Activated CD8-positive, alpha-beta T cell treated with anti-CD3 and anti-CD28 coated beads for 36 hours (primary cell): Measurements from ENCODE around the gene GALNT12. TPM values are rescaled to one million over a fixed set of nuclear protein-coding genes. Genes with fewer than 3 reads are reported as not detected.

Source experiments
- ATAC-seq: fragments of 200-7000 bp; cut with Tn5 transposase; one replicate; pipeline ENCODE4 v1.10.0; 2021; ENCODE audit warnings: mild to moderate bottlenecking, moderate library complexity
- CTCF ChIA-PET: fragments of 350-600 bp; sonication (Branson Sonifier 250); formaldehyde crosslinking; loops from one replicate; lab custom pipeline; 2021; ENCODE audit warnings: antibody characterized with exemption; lab: Charles Lee
- POLR2A ChIA-PET: fragments of 350-600 bp; sonication (Branson Sonifier 250); formaldehyde crosslinking; loops from one replicate; lab custom pipeline; 2021; ENCODE audit warnings: antibody characterized with exemption; lab: Charles Lee
- DNase-seq: peaks from one replicate; pipeline ENCODE4 v3.0.0-alpha.2; 2020
- H3K27ac Mint-ChIP-seq: one replicate; pipeline ENCODE4 v1.8.0; 2021; ENCODE audit warnings: mild to moderate bottlenecking, mixed read lengths
- H3K27me3 Mint-ChIP-seq: one replicate; pipeline ENCODE4 v1.8.0; 2021; ENCODE audit warnings: mixed read lengths
- H3K36me3 Mint-ChIP-seq: one replicate; pipeline ENCODE4 v1.8.0; 2021; ENCODE audit warnings: low read depth, mixed read lengths
- H3K4me1 Mint-ChIP-seq: one replicate; pipeline ENCODE4 v1.8.0; 2021; ENCODE audit warnings: low read depth, mixed read lengths
- H3K4me3 Mint-ChIP-seq: one replicate; pipeline ENCODE4 v1.8.0; 2021; ENCODE audit warnings: mild to moderate bottlenecking, moderate library complexity, mixed read lengths
- H3K9me3 Mint-ChIP-seq: one replicate; pipeline ENCODE4 v1.8.0; 2021; ENCODE audit warnings: mixed read lengths
- CTCF ChIP-seq: fragments of 200-600 bp; IDR thresholded peaks from one replicate; pipeline ENCODE4 v1.8.0; 2022; ENCODE audit warnings: antibody characterized with exemption, mild to moderate bottlenecking
- intact Hi-C: fragments of 100-400 bp; cut with micrococcal nuclease; formaldehyde crosslinking; loops from one replicate; pipeline ENCODE4 v1.10.0; 2022
- total RNA-seq, 2 experiments: library from RNA; stranded (reverse); gene quantifications; one replicate each; pipeline ENCODE4 v1.2.3, GENCODE V29; 2021

GALNT12 gene
- total RNA-seq, 2 experiments from 2014 or later: 12.8 to 14.3 TPM

DNA sequence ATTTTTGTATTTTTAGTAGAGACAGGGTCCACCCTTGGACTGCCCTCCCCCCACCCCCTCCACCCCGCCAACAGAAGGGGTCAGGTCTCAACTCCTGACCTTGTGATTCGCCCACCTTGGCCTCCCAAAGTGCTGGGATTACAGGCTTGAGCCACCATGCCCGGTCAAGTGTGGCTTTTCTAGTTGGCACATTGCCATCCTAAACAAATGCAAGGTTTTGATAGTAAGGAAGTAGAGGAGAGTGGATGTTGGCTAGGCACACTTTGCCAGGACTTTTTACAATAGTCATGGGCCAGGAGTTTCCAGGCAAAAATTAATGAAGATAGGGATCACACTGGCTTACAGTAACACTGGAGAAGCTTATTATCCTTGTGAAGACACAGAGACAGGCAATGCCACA lies 62.4 kb downstream of the GALNT12 start:
- Mint-ChIP-seq H3K4me3 (no peak overlapping the region), H3K4me1 (no peaks in the 10 kb centered on the region), H3K36me3 (no peaks in the 10 kb centered on the region), H3K27ac (no peak overlapping the region), H3K27me3 (peaks cover 9% of the 10 kb centered on the region), H3K9me3 (no peaks in the 10 kb centered on the region)
- ATAC-seq: no peak
- CTCF ChIA-PET: no interaction called here
- intact Hi-C loops: no loop called here
- POLR2A ChIA-PET: interaction anchor here (0.6 kb wide), 1 partner anchor 10 kb away, joined by 4 read pairs; no protein-coding TSS in a partner anchor
- no peak for TF ChIP-seq CTCF
- DNase-seq: no peak

DNA sequence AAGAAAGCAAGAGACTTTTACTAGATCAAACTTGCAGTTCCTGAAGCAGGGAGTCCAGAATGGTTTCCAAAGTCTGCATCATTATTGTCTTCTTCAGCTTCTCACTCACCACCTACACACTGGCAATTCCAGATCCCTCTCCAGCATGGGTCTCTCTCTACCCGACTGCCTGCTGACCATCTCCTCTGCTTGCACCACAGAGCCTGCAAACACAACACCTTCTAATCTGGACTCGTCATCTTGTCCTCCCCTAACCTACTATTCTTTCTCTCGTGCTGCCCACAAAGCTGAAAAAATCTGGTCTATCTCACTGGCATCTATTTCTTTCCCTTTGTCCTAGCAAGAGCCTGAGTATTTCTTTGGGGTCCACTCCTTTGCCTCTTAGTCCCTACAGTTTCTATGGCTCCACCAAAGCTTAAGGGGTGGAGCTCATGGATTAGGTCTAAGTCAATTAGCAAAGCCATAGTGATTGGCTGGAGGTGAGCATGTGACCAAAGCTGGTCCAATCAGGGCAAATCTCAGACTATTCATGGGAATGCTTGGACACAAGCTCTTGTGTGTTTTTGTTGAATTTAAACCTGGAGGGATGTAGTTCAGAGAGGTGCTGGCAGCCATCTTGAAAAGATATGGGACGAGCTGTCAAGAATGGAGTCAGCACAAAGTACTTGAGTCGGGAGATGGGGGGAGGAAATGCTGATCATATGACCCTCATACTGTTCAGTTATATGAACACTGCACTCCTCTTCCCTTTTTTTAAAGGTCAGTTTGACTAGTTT lies 63.5 kb downstream of the GALNT12 start:
- Mint-ChIP-seq H3K9me3 (no peaks in the 10 kb centered on the region), H3K27me3 (peaks cover 7% of the 10 kb centered on the region), H3K4me1 (no peaks in the 10 kb centered on the region), H3K4me3 (no peak overlapping the region), H3K27ac (no peak overlapping the region), H3K36me3 (no peaks in the 10 kb centered on the region)
- no peak for TF ChIP-seq CTCF
- intact Hi-C loops: no loop called here
- POLR2A ChIA-PET: no interaction called here
- ATAC-seq (no peak), DNase-seq (no peak)
- CTCF ChIA-PET: interaction anchor here (0.9 kb wide), 1 partner anchor 23 kb away, joined by 3 read pairs; no protein-coding TSS in a partner anchor

DNA sequence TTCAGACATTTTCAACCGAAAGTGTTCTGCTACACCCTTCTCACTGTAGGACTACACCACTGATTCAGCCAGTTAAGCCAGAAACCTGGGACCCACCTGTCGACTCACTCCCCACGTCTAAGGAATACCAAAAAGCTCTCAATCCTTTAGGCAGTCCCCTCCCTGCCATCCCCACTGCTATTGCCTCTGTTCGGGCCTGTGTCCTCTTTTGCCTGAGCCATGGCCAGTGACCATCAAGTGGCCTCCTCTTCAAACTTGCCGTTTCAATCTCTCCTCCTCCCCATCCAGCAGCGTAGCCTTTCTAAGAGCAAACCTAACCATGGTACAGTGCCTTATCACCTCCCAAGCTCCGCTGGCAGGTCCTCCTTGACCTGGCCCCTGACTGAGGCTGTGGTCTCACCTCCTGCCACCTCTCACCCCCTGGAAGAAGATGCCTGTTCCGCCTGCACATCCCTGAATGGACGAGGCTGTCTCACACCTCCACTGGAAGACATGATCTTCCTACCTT lies 64.1 kb downstream of the GALNT12 start:
- intact Hi-C loops: no loop called here
- DNase-seq (no peak), ATAC-seq (no peak)
- ChIA-PET CTCF (interaction anchor here (0.9 kb wide), 1 partner anchor 24 kb away, joined by 3 read pairs; no protein-coding TSS in a partner anchor), POLR2A (no interaction called here)
- no peaks in the 10 kb centered on the region for H3K36me3 Mint-ChIP-seq
- H3K27ac Mint-ChIP-seq: no peak overlapping the region
- H3K4me3 Mint-ChIP-seq: no peak overlapping the region
- no peak for TF ChIP-seq CTCF
- H3K27me3 Mint-ChIP-seq: peaks cover 6% of the 10 kb centered on the region
- no peaks in the 10 kb centered on the region for H3K4me1 Mint-ChIP-seq
- H3K9me3 Mint-ChIP-seq: no peaks in the 10 kb centered on the region

DNA sequence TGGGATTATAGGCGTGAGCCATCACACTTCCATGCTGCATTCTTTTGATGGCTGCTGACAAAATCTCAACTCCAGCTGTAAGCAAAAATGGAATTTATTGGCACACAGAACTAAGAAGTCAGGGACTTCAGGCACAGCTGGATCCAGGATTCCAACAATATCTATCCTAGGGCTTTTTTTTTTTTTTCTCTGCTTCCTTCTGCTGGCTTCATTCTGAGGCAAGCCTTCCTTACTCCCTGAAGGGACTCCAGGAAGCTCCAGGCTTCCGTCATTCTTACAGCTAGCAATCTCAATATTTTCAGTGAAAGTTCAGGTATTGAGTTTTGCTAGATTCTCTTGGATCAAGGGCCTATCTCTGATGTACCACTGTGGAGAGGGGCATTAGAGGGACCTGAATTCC lies 66.1 kb downstream of the GALNT12 start:
- H3K27me3 Mint-ChIP-seq: peaks cover 6% of the 10 kb centered on the region
- H3K27ac Mint-ChIP-seq: no peak overlapping the region
- DNase-seq (no peak), ATAC-seq (no peak)
- no peak for TF ChIP-seq CTCF
- CTCF ChIA-PET: interaction anchor here (2.7 kb wide), 1 partner anchor 25 kb away, joined by 16 read pairs; no protein-coding TSS in a partner anchor
- intact Hi-C loops: no loop called here
- no peak overlapping the region for H3K4me3 Mint-ChIP-seq
- H3K36me3 Mint-ChIP-seq: no peaks in the 10 kb centered on the region
- no peaks in the 10 kb centered on the region for H3K4me1 Mint-ChIP-seq
- POLR2A ChIA-PET: no interaction called here
- no peaks in the 10 kb centered on the region for H3K9me3 Mint-ChIP-seq

DNA sequence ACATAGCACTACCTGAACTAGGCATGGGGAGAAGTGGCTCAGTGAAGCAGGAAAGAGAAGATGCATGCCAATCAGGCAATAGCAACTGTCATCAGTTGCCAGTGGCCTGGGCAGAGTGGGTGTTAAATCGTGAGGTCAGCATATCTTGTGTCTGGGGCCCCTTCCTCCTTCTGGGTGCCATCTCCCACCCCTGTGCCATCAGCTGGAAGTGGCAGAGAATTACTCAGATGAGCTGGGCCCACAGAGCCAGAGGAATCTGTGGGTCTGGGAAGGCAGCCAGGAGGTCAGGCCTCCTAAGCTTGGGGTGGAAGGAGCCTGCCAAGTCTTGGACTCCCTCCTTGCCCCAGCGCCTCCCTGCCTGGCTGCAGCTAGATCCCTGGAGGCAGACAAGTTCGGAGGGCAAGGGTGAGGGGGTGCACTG lies 66.5 kb downstream of the GALNT12 start:
- H3K27ac Mint-ChIP-seq: no peak overlapping the region
- no peaks in the 10 kb centered on the region for H3K4me1 Mint-ChIP-seq
- no peak for DNase-seq
- H3K4me3 Mint-ChIP-seq: no peak overlapping the region
- H3K9me3 Mint-ChIP-seq: no peaks in the 10 kb centered on the region
- ChIA-PET CTCF (interaction anchor here (2.7 kb wide), 1 partner anchor 26 kb away, joined by 16 read pairs; no protein-coding TSS in a partner anchor), POLR2A (no interaction called here)
- H3K36me3 Mint-ChIP-seq: no peaks in the 10 kb centered on the region
- no peak for ATAC-seq
- peaks cover 8% of the 10 kb centered on the region for H3K27me3 Mint-ChIP-seq
- TF ChIP-seq CTCF: no peak
- intact Hi-C loops: no loop called here
